ENCODE data around the gene CNGA1. TPM values are rescaled to one million over a fixed set of nuclear protein-coding genes. Genes with fewer than 3 reads are reported as not detected.

CNGA1 gene
- total RNA-seq, 1 experiment from 2014 or later = 1.0 TPM

- Histone ChIP-seq H3K9me3 (ENCODE audit: control insufficient read depth, low read depth, low read length) (no peaks in the 10 kb centered on the region), H2BK120ac (ENCODE audit: low read depth, low read length, poor library complexity, severe bottlenecking) (no peak overlapping the region), H3K23ac (ENCODE audit: insufficient read length, low read depth, low read length) (no peak overlapping the region), H2BK20ac (ENCODE audit: low read depth, low read length, poor library complexity, severe bottlenecking) (no peak overlapping the region), H2AK5ac (ENCODE audit: insufficient read length, low read length) (no peak overlapping the region), H4K91ac (ENCODE audit: insufficient read length, low read depth, low read length) (no peak overlapping the region), H4K8ac (replicated peaks; ENCODE audit: insufficient read length, low read depth, low read length) (no peak overlapping the region), H3K56ac (ENCODE audit: insufficient read length, low read depth, low read length) (no peak overlapping the region), H2BK5ac (ENCODE audit: insufficient read length, low read length) (no peak overlapping the region), H2BK12ac (ENCODE audit: insufficient read length, low read depth, low read length) (no peak overlapping the region), H3K18ac (ENCODE audit: insufficient read length, low read depth, low read length) (no peak overlapping the region), H3K4me2 (ENCODE audit: insufficient read depth, insufficient read length, low read length) (peak overlapping the region; percentile 94), H2AFZ (ENCODE audit: low read length) (no peak overlapping the region), H3K4me1 (ENCODE audit: insufficient read depth, low read length) (no peaks in the 10 kb centered on the region), H3K27me3 (ENCODE audit: insufficient read depth, low read length) (no peaks in the 10 kb centered on the region), H3K9ac (ENCODE audit: extremely low read depth, insufficient read length, low read length) (no peak overlapping the region), H4K5ac (ENCODE audit: insufficient read length, low read depth, low read length) (no peak overlapping the region), H3K4ac (ENCODE audit: low read depth, low read length) (no peak overlapping the region), H2BK15ac (ENCODE audit: low read depth, low read length) (no peak overlapping the region), H3K27ac (ENCODE audit: insufficient read length, low read depth, low read length) (no peak overlapping the region), H3K14ac (ENCODE audit: insufficient read depth, low read length) (no peak overlapping the region), H3K79me1 (ENCODE audit: insufficient read depth, low read depth, low read length, poor library complexity, severe bottlenecking) (no peaks in the 10 kb centered on the region), H4K20me1 (ENCODE audit: control insufficient read depth, insufficient read depth, insufficient read length) (no peaks in the 10 kb centered on the region), H3K79me2 (ENCODE audit: insufficient read depth, low read length) (no peaks in the 10 kb centered on the region), H3K23me2 (ENCODE audit: insufficient read length, low read depth, low read length, poor library complexity, severe bottlenecking) (peaks cover 9% of the 10 kb centered on the region), H3T11ph (ENCODE audit: low read length) (no peak overlapping the region)
- H3K27ac Mint-ChIP-seq = peak overlapping the region in 1 of 3 experiments; percentile 69; a peak in 1 of 7 replicates
- H3K36me3 Mint-ChIP-seq (ENCODE audit: insufficient read depth in 1 of 3, low read depth in 3 of 3) = peaks cover 6 to 27% (median 13%) of the 10 kb centered on the region in 3 experiments
- WGBS (ENCODE audit: extremely low coverage, insufficient read length, low lambda C conversion rate) = no CpG with 5 or more reads among the region's 5 CpGs
- no peak for TF ChIP-seq CTCF (conservative IDR thresholded peaks at IDR 0.05)
- DNase-seq = no peak
- H3K4me3 Mint-ChIP-seq = peak overlapping the region; percentile 90 to 95
- H3K4me1 Mint-ChIP-seq = peaks cover 57 to 64% of the 10 kb centered on the region in 2 experiments
- peaks cover 13% of the 10 kb centered on the region for H3K27me3 Mint-ChIP-seq (ENCODE audit: low read depth)
- peaks cover 14 to 15% of the 10 kb centered on the region in 2 experiments for H3K9me3 Mint-ChIP-seq
Observed at GRCh38 chr4:48015678-48016077, 803 bp downstream of the CNGA1 start.
